Germinal center (tissue), 1 donor: ENCODE measurements around the gene MEGF11.

ENCODE experiments used
- DNase-seq: peaks from one replicate; pipeline ENCODE4 v3.0.0; 2012; ENCODE audit warnings: mixed read lengths, low spot score

The MEGF11 gene

GRCh38 chr15:66239514-66239913 lies 14.0 kb downstream of the MEGF11 start:
- DNase-seq: no peak

- DNase-seq: no peak
These were observed 15.2 kb downstream of the MEGF11 start for GRCh38 chr15:66238318-66238717.

- no peak for DNase-seq
These were observed 15.9 kb downstream of the MEGF11 start for GRCh38 chr15:66237513-66238235.

- DNase-seq: no peak
These were observed 16.7 kb downstream of the MEGF11 start for GRCh38 chr15:66236806-66237375.

- no peak for DNase-seq
These were observed 17.7 kb downstream of the MEGF11 start for GRCh38 chr15:66235866-66236265.

GRCh38 chr15:66234798-66235197 lies 18.8 kb downstream of the MEGF11 start:
- no peak for DNase-seq

GRCh38 chr15:66233487-66234415 lies 19.8 kb downstream of the MEGF11 start:
- DNase-seq: no peak

GRCh38 chr15:66232267-66232625 lies 21.3 kb downstream of the MEGF11 start:
- no peak for DNase-seq

- no peak for DNase-seq
These were observed 21.9 kb downstream of the MEGF11 start for GRCh38 chr15:66231394-66232266.

GRCh38 chr15:66229790-66230465 lies 23.6 kb downstream of the MEGF11 start:
- DNase-seq: no peak

- no peak for DNase-seq
These were observed 24.5 kb downstream of the MEGF11 start for GRCh38 chr15:66228807-66229735.

GRCh38 chr15:66226736-66227135 lies 26.8 kb downstream of the MEGF11 start:
- no peak for DNase-seq

- no peak for DNase-seq
These were observed 27.8 kb downstream of the MEGF11 start for GRCh38 chr15:66225656-66226274.

- no peak for DNase-seq
These were observed 28.6 kb downstream of the MEGF11 start for GRCh38 chr15:66224946-66225345.

- no peak for DNase-seq
These were observed 31.0 kb downstream of the MEGF11 start for GRCh38 chr15:66222273-66223198.

- no peak for DNase-seq
These were observed 32.4 kb downstream of the MEGF11 start for GRCh38 chr15:66221126-66221525.

- no peak for DNase-seq
These were observed 32.9 kb downstream of the MEGF11 start for GRCh38 chr15:66220601-66221000.

GRCh38 chr15:66219339-66219738 lies 34.2 kb downstream of the MEGF11 start:
- no peak for DNase-seq

- DNase-seq: no peak
These were observed 36.7 kb downstream of the MEGF11 start for GRCh38 chr15:66216806-66217205.
